HG02678 (cell line): ENCODE data around the gene CCDC148.
"Not testable (repeated sequence)": the region's sequence is repeated elsewhere in the genome, so short reads cannot be mapped to it uniquely, and the experiment has no call there.

ENCODE experiments used
- ATAC-seq: cut with Tn5 transposase; IDR thresholded peaks from one replicate; pipeline ENCODE4 v1.9.1; 2021; ENCODE audit warnings: mild to moderate bottlenecking, moderate library complexity; ENCODE audit not compliant: unreplicated experiment

Gene CCDC148

GRCh38 chr2:158443606-158444005 is 12.9 kb downstream of the CCDC148 start:
- no peak for ATAC-seq

GRCh38 chr2:158439062-158439461 is 17.5 kb downstream of the CCDC148 start:
- ATAC-seq: not testable (repeated sequence)

- not testable (repeated sequence) for ATAC-seq
Measured at GRCh38 chr2:158433716-158434115, 22.8 kb downstream of the CCDC148 start.

- no peak for ATAC-seq
Measured at GRCh38 chr2:158432117-158432516, 24.4 kb downstream of the CCDC148 start.

- ATAC-seq: no peak
Measured at GRCh38 chr2:158414538-158414937, 42.0 kb downstream of the CCDC148 start.

GRCh38 chr2:158413581-158413980 is 43.0 kb downstream of the CCDC148 start:
- ATAC-seq: no peak

- ATAC-seq: no peak
Measured at GRCh38 chr2:158412206-158412605, 44.3 kb downstream of the CCDC148 start.

- ATAC-seq: no peak
Measured at GRCh38 chr2:158411748-158412147, 44.8 kb downstream of the CCDC148 start.

- ATAC-seq: no peak
Measured at GRCh38 chr2:158410132-158410531, 46.4 kb downstream of the CCDC148 start.

GRCh38 chr2:158407031-158407430 is 49.5 kb downstream of the CCDC148 start:
- no peak for ATAC-seq

- ATAC-seq: no peak
Measured at GRCh38 chr2:158405341-158405740, 51.2 kb downstream of the CCDC148 start.

- no peak for ATAC-seq
Measured at GRCh38 chr2:158403237-158403636, 53.3 kb downstream of the CCDC148 start.

- no peak for ATAC-seq
Measured at GRCh38 chr2:158402665-158403064, 53.9 kb downstream of the CCDC148 start.

GRCh38 chr2:158395166-158395565 is 61.4 kb downstream of the CCDC148 start:
- no peak for ATAC-seq

GRCh38 chr2:158394453-158394852 is 62.1 kb downstream of the CCDC148 start:
- no peak for ATAC-seq

GRCh38 chr2:158393886-158394285 is 62.7 kb downstream of the CCDC148 start:
- ATAC-seq: no peak

GRCh38 chr2:158392687-158393086 is 63.9 kb downstream of the CCDC148 start:
- ATAC-seq: no peak

- no peak for ATAC-seq
Measured at GRCh38 chr2:158391876-158392275, 64.7 kb downstream of the CCDC148 start.

- ATAC-seq: no peak
Measured at GRCh38 chr2:158391361-158391760, 65.2 kb downstream of the CCDC148 start.

GRCh38 chr2:158388159-158388558 is 68.4 kb downstream of the CCDC148 start:
- ATAC-seq: no peak

GRCh38 chr2:158385646-158386045 is 70.9 kb downstream of the CCDC148 start:
- no peak for ATAC-seq

GRCh38 chr2:158381978-158382377 is 74.6 kb downstream of the CCDC148 start:
- no peak for ATAC-seq

GRCh38 chr2:158381205-158381604 is 75.3 kb downstream of the CCDC148 start:
- ATAC-seq: no peak

- no peak for ATAC-seq
Measured at GRCh38 chr2:158380746-158381145, 75.8 kb downstream of the CCDC148 start.
